Choroid plexus epithelial cell (primary cell): ENCODE results near the gene LACTB.
A peak's percentile ranks its signal among the peaks of the same experiment; 100 is the strongest.

ENCODE experiments used
- DNase-seq: peaks from one replicate; pipeline ENCODE4 v3.0.0-alpha.2; 2010; ENCODE audit warnings: low read depth
- H3K4me3 ChIP-seq: 2 replicates; pipeline ENCODE4 v1.5.1; 2011; ENCODE audit warnings: low read depth, mild to moderate bottlenecking, control low read depth, low read length, moderate library complexity
- TF ChIP-seq, protein P1 (sequence below): conservative IDR thresholded peaks from 2 replicates; pipeline ENCODE4 v1.5.1; 2011; ENCODE audit warnings: low read depth, mild to moderate bottlenecking, control low read depth, inconsistent platforms, low read length, moderate library complexity

Gene LACTB

DNA sequence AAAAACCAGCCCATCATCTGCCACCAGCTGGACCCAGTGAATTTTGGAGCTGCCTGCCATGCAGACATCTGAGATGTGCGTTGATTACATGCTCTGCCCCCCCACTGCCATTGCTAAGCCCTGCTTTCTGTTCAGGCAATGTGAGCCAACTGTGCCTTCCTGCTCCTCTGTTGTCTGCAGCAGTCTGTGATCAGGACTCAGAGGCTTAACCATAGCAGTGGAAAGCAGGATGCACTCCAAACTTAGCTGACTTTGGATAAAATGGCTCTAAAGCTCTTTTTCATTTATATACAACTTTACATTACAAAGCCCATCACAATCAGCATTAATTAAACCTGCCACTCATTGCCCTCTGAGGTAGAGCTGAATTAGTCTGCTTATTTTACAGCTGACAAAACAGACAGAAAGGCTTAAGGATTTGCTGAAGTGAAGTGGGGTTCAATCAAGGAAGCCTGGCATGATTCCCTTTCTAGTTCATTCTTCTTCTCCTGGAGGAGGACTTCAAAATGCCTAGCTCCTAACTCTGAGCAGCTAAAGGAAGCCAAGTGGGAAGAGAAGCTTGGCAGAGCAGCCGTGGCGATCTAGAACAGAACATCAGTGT lies 51.3 kb downstream of the LACTB start:
- TF ChIP-seq, protein P1, sequence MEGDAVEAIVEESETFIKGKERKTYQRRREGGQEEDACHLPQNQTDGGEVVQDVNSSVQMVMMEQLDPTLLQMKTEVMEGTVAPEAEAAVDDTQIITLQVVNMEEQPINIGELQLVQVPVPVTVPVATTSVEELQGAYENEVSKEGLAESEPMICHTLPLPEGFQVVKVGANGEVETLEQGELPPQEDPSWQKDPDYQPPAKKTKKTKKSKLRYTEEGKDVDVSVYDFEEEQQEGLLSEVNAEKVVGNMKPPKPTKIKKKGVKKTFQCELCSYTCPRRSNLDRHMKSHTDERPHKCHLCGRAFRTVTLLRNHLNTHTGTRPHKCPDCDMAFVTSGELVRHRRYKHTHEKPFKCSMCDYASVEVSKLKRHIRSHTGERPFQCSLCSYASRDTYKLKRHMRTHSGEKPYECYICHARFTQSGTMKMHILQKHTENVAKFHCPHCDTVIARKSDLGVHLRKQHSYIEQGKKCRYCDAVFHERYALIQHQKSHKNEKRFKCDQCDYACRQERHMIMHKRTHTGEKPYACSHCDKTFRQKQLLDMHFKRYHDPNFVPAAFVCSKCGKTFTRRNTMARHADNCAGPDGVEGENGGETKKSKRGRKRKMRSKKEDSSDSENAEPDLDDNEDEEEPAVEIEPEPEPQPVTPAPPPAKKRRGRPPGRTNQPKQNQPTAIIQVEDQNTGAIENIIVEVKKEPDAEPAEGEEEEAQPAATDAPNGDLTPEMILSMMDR = no peak

DNA sequence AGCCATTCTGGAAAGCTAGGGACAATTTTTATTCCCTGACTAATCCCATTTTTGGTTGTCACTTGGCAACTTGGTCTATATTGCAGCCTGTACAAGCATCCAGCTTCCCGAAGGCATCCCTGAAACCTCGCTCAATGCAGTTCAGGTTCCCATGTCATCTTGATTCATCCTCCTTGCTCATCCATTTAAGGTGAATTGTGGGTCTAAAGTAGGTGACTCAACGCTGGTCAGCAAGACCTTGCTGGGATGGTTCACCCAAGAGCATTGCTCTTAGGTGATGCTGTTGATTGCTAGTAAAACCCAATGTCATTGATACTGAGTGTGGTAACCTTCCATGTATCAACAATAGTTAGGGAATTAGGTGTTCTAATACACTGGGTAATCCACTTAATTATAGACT lies 54.6 kb downstream of the LACTB start:
- TF ChIP-seq, protein P1 = no peak
- DNase-seq = no peak
- H3K4me3 ChIP-seq = no peak overlapping the region

More for the DNA sequence above, 51.3 kb downstream of the LACTB start:
- no peak for DNase-seq
- H3K4me3 ChIP-seq = no peak overlapping the region

GRCh38 chr15:63178034-63178433 lies 56.4 kb downstream of the LACTB start:
- no peak overlapping the region for H3K4me3 ChIP-seq
- TF ChIP-seq, protein P1 = no peak
- no peak for DNase-seq

DNA sequence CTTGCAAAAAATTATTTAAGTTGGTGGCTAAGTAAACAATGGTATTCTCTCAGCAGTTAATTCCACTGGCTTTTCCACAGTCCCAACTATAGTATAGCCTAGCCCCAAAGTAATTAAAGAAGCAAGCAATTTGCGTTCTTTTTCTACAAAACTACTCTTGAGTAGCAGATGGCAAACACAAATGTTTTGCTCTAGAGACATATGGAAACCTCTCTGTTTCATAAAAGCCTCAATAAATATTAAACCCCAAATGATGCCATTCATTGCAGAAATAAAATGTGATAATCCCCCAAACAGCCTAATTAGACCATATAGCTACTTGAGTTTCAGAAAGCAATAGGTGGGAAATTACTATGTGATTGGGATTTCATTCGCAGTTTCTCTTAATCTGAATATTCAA lies 59.1 kb downstream of the LACTB start:
- no peak overlapping the region for H3K4me3 ChIP-seq
- TF ChIP-seq, protein P1 = no peak
- no peak for DNase-seq

GRCh38 chr15:63181648-63182047 lies 60.0 kb downstream of the LACTB start:
- H3K4me3 ChIP-seq = no peak overlapping the region
- TF ChIP-seq, protein P1 = no peak
- DNase-seq = no peak

DNA sequence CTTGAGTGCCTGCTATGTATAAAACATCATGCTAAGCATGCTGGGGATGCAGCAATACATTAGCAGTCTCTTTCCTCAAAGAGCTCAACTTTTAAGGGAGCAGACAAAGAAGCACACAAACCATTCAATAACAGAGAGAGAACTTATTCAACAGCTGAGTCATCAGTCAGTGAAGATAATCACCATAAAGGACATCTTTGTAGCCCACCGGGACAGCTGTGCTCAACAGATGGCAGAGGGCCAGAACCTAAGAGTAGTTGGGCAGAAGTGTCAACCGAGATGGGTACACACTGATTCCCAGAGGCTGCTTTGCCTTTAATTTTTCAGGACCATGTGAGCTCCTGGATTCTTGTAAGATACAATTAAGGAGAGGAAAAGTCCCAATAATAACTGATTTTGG lies 63.5 kb downstream of the LACTB start:
- TF ChIP-seq, protein P1 = no peak
- DNase-seq = no peak
- no peak overlapping the region for H3K4me3 ChIP-seq

- TF ChIP-seq, protein P1 = no peak
- H3K4me3 ChIP-seq = no peak overlapping the region
- peak; percentile 71 for DNase-seq
These were observed 64.4 kb downstream of the LACTB start for GRCh38 chr15:63186065-63186464.
